ENCODE data around the gene ADAMTS16. TPM values are rescaled to one million over a fixed set of nuclear protein-coding genes. Genes with fewer than 3 reads are reported as not detected.

ADAMTS16 gene
- total RNA-seq, 1 experiment from 2014 or later = 30.1 TPM

DNA sequence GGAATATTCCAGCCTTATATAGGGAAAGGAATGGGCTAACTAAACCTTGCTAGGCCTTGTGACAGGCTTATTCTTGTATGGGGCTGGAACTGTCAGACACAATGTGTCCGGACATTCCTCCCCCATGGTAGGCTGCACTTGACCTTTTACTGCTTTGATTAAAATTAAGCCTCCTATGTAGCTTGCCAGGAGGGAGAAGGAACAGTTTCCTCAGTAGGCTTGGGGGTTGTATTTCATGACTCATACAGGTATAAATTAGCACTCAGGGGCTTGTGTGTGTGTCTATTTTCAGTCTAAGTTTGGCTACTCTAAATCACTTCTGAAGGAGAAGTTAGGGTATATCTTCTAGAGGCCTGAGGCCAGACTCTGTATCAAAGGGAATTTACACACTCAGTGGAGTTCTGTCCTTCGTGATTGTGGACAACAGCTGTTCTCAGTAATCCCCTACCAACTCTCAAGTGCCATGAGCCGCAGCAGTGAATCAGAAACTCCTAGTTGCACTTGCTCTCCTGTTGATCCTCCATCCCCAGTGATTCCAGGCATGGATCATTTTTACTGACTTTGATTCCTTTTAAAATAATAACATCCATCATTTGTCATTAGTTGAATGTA is 16.4 kb downstream of the ADAMTS16 start (continued):
- no peak for TF ChIP-seq JAZF1 (CRISPR knock-in tag; IDR thresholded peaks at IDR 0.05)
- TF ChIP-seq ESRRA (CRISPR knock-in tag; IDR thresholded peaks at IDR 0.05; ENCODE audit: borderline replicate concordance) = no peak
- TF ChIP-seq, protein P1, sequence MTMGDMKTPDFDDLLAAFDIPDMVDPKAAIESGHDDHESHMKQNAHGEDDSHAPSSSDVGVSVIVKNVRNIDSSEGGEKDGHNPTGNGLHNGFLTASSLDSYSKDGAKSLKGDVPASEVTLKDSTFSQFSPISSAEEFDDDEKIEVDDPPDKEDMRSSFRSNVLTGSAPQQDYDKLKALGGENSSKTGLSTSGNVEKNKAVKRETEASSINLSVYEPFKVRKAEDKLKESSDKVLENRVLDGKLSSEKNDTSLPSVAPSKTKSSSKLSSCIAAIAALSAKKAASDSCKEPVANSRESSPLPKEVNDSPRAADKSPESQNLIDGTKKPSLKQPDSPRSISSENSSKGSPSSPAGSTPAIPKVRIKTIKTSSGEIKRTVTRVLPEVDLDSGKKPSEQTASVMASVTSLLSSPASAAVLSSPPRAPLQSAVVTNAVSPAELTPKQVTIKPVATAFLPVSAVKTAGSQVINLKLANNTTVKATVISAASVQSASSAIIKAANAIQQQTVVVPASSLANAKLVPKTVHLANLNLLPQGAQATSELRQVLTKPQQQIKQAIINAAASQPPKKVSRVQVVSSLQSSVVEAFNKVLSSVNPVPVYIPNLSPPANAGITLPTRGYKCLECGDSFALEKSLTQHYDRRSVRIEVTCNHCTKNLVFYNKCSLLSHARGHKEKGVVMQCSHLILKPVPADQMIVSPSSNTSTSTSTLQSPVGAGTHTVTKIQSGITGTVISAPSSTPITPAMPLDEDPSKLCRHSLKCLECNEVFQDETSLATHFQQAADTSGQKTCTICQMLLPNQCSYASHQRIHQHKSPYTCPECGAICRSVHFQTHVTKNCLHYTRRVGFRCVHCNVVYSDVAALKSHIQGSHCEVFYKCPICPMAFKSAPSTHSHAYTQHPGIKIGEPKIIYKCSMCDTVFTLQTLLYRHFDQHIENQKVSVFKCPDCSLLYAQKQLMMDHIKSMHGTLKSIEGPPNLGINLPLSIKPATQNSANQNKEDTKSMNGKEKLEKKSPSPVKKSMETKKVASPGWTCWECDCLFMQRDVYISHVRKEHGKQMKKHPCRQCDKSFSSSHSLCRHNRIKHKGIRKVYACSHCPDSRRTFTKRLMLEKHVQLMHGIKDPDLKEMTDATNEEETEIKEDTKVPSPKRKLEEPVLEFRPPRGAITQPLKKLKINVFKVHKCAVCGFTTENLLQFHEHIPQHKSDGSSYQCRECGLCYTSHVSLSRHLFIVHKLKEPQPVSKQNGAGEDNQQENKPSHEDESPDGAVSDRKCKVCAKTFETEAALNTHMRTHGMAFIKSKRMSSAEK (CRISPR knock-in tag; IDR thresholded peaks at IDR 0.05; ENCODE audit: borderline replicate concordance) = no peak
- TF ChIP-seq, protein P2, sequence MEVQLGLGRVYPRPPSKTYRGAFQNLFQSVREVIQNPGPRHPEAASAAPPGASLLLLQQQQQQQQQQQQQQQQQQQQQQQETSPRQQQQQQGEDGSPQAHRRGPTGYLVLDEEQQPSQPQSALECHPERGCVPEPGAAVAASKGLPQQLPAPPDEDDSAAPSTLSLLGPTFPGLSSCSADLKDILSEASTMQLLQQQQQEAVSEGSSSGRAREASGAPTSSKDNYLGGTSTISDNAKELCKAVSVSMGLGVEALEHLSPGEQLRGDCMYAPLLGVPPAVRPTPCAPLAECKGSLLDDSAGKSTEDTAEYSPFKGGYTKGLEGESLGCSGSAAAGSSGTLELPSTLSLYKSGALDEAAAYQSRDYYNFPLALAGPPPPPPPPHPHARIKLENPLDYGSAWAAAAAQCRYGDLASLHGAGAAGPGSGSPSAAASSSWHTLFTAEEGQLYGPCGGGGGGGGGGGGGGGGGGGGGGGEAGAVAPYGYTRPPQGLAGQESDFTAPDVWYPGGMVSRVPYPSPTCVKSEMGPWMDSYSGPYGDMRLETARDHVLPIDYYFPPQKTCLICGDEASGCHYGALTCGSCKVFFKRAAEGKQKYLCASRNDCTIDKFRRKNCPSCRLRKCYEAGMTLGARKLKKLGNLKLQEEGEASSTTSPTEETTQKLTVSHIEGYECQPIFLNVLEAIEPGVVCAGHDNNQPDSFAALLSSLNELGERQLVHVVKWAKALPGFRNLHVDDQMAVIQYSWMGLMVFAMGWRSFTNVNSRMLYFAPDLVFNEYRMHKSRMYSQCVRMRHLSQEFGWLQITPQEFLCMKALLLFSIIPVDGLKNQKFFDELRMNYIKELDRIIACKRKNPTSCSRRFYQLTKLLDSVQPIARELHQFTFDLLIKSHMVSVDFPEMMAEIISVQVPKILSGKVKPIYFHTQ (CRISPR knock-in tag; IDR thresholded peaks at IDR 0.05) = no peak
- no peak for TF ChIP-seq ZNF263 (CRISPR knock-in tag; IDR thresholded peaks at IDR 0.05; ENCODE audit: low read depth)

DNA sequence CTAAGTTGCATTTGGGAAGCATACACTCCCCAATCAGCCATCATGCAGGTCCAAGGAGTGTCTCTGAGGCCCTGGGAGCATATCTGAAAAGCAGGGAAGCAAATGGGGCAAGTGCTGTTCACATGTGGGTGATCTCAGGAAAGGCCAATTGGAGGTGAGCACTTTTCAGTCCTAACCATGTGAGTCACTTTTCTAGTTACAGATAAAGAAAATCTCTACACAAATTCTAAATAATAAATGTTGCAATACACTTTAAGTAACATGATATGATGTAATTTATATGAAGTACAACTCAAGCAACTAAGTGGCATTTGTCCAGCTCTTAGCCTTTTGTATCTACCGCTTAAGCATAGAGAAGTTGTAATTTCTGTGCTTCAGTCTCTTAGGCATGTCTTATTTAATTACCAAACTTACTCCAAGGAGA is 18.4 kb downstream of the ADAMTS16 start:
- no peak for DNase-seq (ENCODE audit: low spot score)
- no peaks in the 10 kb centered on the region; the same call in 1 of the 2 replicates for H3K27me3 Mint-ChIP-seq (ENCODE audit: low read depth)
- CTCF ChIA-PET = no interaction called here

More for the DNA sequence above, 18.4 kb downstream of the ADAMTS16 start:
- ATAC-seq = no peak
- peaks cover 3% of the 10 kb centered on the region for H3K36me3 Mint-ChIP-seq
- TF ChIP-seq GTF2I (CRISPR knock-in tag; conservative IDR thresholded peaks at IDR 0.05) (no peak), SOX15 (CRISPR knock-in tag; IDR thresholded peaks at IDR 0.05) (no peak), NFYB (CRISPR knock-in tag; conservative IDR thresholded peaks at IDR 0.05; ENCODE audit: low read depth) (no peak), ETV6 (CRISPR knock-in tag; IDR thresholded peaks at IDR 0.05) (no peak), TCF7 (CRISPR knock-in tag; IDR thresholded peaks at IDR 0.05; ENCODE audit: low read depth) (no peak)
- TF ChIP-seq, protein P3, sequence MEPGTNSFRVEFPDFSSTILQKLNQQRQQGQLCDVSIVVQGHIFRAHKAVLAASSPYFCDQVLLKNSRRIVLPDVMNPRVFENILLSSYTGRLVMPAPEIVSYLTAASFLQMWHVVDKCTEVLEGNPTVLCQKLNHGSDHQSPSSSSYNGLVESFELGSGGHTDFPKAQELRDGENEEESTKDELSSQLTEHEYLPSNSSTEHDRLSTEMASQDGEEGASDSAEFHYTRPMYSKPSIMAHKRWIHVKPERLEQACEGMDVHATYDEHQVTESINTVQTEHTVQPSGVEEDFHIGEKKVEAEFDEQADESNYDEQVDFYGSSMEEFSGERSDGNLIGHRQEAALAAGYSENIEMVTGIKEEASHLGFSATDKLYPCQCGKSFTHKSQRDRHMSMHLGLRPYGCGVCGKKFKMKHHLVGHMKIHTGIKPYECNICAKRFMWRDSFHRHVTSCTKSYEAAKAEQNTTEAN (CRISPR knock-in tag; IDR thresholded peaks at IDR 0.05) = no peak
- TF ChIP-seq, protein P4, sequence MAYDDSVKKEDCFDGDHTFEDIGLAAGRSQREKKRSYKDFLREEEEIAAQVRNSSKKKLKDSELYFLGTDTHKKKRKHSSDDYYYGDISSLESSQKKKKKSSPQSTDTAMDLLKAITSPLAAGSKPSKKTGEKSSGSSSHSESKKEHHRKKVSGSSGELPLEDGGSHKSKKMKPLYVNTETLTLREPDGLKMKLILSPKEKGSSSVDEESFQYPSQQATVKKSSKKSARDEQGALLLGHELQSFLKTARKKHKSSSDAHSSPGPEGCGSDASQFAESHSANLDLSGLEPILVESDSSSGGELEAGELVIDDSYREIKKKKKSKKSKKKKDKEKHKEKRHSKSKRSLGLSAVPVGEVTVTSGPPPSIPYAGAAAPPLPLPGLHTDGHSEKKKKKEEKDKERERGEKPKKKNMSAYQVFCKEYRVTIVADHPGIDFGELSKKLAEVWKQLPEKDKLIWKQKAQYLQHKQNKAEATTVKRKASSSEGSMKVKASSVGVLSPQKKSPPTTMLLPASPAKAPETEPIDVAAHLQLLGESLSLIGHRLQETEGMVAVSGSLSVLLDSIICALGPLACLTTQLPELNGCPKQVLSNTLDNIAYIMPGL (CRISPR knock-in tag; IDR thresholded peaks at IDR 0.05) = no peak
- TF ChIP-seq, protein P5, sequence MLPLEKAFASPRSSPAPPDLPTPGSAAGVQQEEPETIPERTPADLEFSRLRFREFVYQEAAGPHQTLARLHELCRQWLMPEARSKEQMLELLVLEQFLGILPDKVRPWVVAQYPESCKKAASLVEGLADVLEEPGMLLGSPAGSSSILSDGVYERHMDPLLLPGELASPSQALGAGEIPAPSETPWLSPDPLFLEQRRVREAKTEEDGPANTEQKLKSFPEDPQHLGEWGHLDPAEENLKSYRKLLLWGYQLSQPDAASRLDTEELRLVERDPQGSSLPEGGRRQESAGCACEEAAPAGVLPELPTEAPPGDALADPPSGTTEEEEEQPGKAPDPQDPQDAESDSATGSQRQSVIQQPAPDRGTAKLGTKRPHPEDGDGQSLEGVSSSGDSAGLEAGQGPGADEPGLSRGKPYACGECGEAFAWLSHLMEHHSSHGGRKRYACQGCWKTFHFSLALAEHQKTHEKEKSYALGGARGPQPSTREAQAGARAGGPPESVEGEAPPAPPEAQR (CRISPR knock-in tag; IDR thresholded peaks at IDR 0.05) = no peak
- TF ChIP-seq, protein P6, sequence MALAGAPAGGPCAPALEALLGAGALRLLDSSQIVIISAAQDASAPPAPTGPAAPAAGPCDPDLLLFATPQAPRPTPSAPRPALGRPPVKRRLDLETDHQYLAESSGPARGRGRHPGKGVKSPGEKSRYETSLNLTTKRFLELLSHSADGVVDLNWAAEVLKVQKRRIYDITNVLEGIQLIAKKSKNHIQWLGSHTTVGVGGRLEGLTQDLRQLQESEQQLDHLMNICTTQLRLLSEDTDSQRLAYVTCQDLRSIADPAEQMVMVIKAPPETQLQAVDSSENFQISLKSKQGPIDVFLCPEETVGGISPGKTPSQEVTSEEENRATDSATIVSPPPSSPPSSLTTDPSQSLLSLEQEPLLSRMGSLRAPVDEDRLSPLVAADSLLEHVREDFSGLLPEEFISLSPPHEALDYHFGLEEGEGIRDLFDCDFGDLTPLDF (CRISPR knock-in tag; IDR thresholded peaks at IDR 0.05) = no peak
- TF ChIP-seq, protein P7, sequence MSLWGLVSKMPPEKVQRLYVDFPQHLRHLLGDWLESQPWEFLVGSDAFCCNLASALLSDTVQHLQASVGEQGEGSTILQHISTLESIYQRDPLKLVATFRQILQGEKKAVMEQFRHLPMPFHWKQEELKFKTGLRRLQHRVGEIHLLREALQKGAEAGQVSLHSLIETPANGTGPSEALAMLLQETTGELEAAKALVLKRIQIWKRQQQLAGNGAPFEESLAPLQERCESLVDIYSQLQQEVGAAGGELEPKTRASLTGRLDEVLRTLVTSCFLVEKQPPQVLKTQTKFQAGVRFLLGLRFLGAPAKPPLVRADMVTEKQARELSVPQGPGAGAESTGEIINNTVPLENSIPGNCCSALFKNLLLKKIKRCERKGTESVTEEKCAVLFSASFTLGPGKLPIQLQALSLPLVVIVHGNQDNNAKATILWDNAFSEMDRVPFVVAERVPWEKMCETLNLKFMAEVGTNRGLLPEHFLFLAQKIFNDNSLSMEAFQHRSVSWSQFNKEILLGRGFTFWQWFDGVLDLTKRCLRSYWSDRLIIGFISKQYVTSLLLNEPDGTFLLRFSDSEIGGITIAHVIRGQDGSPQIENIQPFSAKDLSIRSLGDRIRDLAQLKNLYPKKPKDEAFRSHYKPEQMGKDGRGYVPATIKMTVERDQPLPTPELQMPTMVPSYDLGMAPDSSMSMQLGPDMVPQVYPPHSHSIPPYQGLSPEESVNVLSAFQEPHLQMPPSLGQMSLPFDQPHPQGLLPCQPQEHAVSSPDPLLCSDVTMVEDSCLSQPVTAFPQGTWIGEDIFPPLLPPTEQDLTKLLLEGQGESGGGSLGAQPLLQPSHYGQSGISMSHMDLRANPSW (CRISPR knock-in tag; conservative IDR thresholded peaks at IDR 0.05; ENCODE audit: low read depth) = no peak
- TF ChIP-seq, protein P2 (CRISPR knock-in tag; IDR thresholded peaks at IDR 0.05) = no peak
- H3K4me3 Mint-ChIP-seq = no peak overlapping the region
- H3K27ac Mint-ChIP-seq = no peak overlapping the region
- POLR2A ChIA-PET = no interaction called here
- peaks cover 42% of the 10 kb centered on the region for H3K4me1 Mint-ChIP-seq
- H3K9me3 Mint-ChIP-seq = no peaks in the 10 kb centered on the region

All from WTC11 (cell line).